Measurements from ENCODE around the gene BPGM.
"Not testable (repeated sequence)": the region's sequence is repeated elsewhere in the genome, so short reads cannot be mapped to it uniquely, and the experiment has no call there.

BPGM gene

DNA sequence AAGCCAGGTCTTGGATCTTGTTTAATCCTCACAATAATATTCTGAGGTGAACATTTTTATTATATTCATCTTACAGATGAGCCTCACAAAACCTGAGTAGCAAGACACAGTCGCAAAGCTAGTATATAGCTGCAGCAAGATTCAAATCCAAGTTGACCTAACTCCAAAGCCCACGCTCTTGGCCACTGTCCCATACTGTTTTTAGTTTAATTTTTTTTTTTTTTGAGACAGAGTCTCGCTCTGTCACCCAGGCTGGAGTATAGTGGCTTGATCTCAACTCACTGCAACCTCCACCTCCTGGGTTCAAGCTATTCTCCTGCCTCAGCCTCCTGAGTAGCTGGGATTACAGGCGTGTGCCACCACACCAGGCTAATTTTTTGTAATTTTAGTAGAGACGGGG is 42.9 kb downstream of the BPGM start:
- H3K36me3 Mint-ChIP-seq (ENCODE audit: low read depth); intact Hi-C loops (cut with micrococcal nuclease); H3K9me3 Mint-ChIP-seq; H3K4me3 Mint-ChIP-seq; H3K27ac Mint-ChIP-seq: not testable (repeated sequence)
- Mint-ChIP-seq H3K4me1 (ENCODE audit: low read depth) (peaks cover 45% of the 10 kb centered on the region), H3K27me3 (peaks cover 15% of the 10 kb centered on the region)

DNA sequence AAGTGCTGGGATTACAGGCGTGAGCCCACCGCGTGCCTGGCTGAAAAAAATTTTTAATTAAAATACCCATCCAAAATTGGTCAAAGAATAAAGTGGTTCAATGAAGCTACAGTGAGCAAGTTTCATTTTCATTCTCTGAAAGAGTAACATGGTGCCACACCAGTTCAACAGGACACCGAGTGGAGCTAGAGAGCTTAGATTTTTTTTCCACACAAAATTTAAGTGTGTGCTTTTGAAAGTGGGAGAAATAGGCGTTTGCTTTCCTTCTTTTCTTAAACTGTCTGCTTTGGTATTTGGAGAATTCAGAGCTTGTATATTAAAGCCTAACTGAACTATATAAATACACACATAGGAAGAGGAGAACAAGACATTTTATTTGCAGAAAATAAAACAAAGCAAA is 43.4 kb downstream of the BPGM start:
- no peaks in the 10 kb centered on the region for H3K9me3 Mint-ChIP-seq

DNA sequence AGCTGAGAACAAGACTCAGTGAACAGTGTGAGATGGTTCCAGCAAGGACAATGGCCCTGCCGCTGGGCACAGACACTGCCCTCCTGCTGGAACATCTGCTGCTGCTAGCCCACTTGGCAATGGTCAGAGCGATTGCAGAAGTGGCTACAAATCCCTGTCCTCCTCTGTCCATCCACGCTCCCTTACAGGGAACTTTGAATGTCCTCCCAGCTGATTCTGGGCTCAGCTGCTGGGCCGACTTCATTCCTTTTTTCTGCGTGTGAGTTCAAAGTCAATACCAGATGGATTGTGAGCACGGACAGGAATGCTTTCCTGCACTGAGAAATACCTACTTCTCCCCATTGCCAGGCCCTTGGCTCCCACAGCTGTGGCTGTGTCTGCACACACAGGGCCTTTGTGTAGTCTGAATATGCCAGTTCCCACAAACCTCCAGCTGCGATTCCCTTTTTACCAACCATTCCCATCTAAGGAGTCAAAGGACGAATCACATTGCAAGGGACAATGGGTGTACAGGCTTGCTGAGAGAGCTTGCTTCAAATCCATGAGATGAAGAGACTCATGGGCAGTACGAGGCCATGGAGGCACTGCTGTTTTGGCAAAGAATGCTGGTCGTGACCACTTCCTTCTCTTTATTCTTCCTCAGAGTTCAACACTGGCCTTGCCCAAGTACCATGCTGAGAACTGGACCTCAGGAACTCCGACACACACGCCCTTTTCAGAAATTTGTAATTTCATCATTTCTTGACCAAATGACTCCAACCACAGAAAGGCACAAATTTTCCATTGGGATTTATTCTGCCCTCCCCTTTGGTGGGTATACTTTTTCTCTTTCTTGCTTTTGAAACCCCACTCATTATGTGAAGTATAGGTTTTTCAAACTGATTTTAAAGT is 44.2 kb downstream of the BPGM start:
- H3K4me1 Mint-ChIP-seq (ENCODE audit: low read depth) = peaks cover 45% of the 10 kb centered on the region
- H3K27ac Mint-ChIP-seq = peak overlapping the region; percentile 35
- intact Hi-C loops (cut with micrococcal nuclease) = loop anchor here (2.0 to 5.0 kb wide), 2 partner anchors 66 to 254 kb away; no protein-coding TSS in a partner anchor
- H3K27me3 Mint-ChIP-seq = peaks cover 15% of the 10 kb centered on the region
- no peaks in the 10 kb centered on the region for H3K9me3 Mint-ChIP-seq
- no peak overlapping the region for H3K4me3 Mint-ChIP-seq
- no peaks in the 10 kb centered on the region for H3K36me3 Mint-ChIP-seq (ENCODE audit: low read depth)

More for the DNA sequence above, 43.4 kb downstream of the BPGM start:
- peaks cover 45% of the 10 kb centered on the region for H3K4me1 Mint-ChIP-seq (ENCODE audit: low read depth)
- no peaks in the 10 kb centered on the region for H3K36me3 Mint-ChIP-seq (ENCODE audit: low read depth)
- H3K27me3 Mint-ChIP-seq = peaks cover 15% of the 10 kb centered on the region
- H3K27ac Mint-ChIP-seq = no peak overlapping the region
- intact Hi-C loops (cut with micrococcal nuclease) = loop anchor here (2.0 to 5.0 kb wide), 2 partner anchors 67 to 255 kb away; no protein-coding TSS in a partner anchor
- no peak overlapping the region for H3K4me3 Mint-ChIP-seq

DNA sequence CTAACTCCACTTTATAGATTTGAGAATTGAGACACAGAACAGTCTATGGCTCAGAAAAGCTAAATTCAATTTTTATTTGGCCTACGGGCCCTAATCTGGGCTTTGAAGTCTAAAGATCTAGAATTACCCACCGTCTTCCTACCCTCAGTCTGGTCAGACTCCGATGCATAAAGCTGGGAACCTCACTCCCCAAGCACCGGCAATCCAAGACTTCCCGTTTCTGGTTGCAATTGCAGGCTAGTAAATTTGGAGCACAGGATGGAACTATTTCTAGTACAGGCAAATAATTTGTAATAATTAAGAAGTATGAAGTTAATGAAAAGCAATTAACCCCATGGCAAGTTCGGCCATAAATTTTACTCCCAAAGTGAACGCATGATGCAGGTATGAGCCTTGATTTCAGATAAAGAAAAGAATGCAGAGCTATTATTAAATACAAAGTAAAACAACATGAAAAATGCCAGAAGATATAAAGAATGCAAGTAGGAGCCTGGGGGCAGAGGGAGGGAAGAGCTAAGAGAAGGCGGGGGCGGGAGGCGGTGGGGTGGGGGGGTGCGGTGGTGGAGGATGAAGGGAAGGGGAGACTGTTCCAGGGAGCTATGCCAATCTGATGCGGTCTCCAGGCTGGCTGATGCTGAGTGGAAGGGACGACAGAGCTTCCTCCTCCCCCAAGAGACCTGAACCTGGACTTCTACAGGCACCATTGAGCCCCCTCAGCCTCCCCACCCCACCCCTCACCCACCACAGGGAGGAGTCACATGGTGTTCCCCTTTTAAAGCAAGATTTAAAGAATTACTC is 45.1 kb downstream of the BPGM start:
- Mint-ChIP-seq H3K27ac (peak overlapping the region; percentile 35), H3K4me1 (ENCODE audit: low read depth) (peaks cover 45% of the 10 kb centered on the region), H3K9me3 (no peaks in the 10 kb centered on the region), H3K4me3 (no peak overlapping the region), H3K36me3 (ENCODE audit: low read depth) (no peaks in the 10 kb centered on the region), H3K27me3 (peaks cover 15% of the 10 kb centered on the region)
- intact Hi-C loops (cut with micrococcal nuclease) = loop anchor here (2.0 to 5.0 kb wide), 2 partner anchors 66 to 253 kb away; no protein-coding TSS in a partner anchor

DNA sequence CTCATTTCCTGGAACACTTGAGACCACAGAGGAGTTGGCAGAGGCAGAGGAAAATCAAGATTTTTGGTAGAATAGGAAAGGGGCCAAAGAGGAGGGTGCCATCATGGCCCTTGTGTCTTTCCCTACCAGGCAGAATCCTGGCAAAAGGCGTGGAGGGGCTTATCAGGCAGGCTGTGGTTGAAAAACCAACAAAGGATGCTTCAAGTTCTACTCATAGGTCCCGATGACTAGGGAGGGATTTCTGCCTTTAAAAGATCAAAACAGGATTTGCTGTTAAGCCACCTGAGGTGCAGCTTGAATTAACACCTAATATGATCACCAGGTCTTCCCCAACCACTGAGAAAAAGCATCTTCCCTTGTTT is 45.7 kb downstream of the BPGM start:
- intact Hi-C loops (cut with micrococcal nuclease) = loop anchor here (5.0 kb wide), 1 partner anchor 65 kb away; no protein-coding TSS in a partner anchor
- H3K36me3 Mint-ChIP-seq (ENCODE audit: low read depth) = no peaks in the 10 kb centered on the region
- peak overlapping the region; percentile 9 for H3K27ac Mint-ChIP-seq

DNA sequence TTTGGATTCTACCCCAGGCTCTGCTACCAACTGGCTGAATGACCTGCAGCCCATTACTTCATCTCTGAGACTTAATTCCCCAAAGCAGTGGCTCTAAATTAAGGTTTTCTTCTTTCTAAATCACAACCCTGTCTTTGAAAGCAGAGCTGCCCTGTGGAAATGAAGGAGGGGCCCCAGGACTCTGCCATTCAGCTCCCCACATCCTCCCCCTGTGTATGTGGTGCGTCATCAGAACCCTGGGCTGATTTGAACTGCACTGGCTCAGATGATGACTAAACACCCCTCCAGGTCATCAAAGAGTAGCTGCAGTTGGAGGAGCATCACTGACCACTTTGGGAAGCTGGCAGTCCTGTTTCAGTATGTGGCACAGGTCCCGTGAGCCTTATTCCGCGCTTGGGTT is 46.6 kb downstream of the BPGM start:
- no peaks in the 10 kb centered on the region for H3K9me3 Mint-ChIP-seq
- H3K27ac Mint-ChIP-seq = no peak overlapping the region
- H3K27me3 Mint-ChIP-seq = peaks cover 8% of the 10 kb centered on the region
- intact Hi-C loops (cut with micrococcal nuclease) = loop anchor here (5.0 kb wide), 1 partner anchor 64 kb away; no protein-coding TSS in a partner anchor
- H3K4me1 Mint-ChIP-seq (ENCODE audit: low read depth) = peaks cover 45% of the 10 kb centered on the region
- no peaks in the 10 kb centered on the region for H3K36me3 Mint-ChIP-seq (ENCODE audit: low read depth)
- no peak overlapping the region for H3K4me3 Mint-ChIP-seq

More for the DNA sequence above, 45.7 kb downstream of the BPGM start:
- H3K4me1 Mint-ChIP-seq (ENCODE audit: low read depth) = peaks cover 45% of the 10 kb centered on the region
- peaks cover 15% of the 10 kb centered on the region for H3K27me3 Mint-ChIP-seq
- H3K4me3 Mint-ChIP-seq = no peak overlapping the region
- H3K9me3 Mint-ChIP-seq = no peaks in the 10 kb centered on the region

DNA sequence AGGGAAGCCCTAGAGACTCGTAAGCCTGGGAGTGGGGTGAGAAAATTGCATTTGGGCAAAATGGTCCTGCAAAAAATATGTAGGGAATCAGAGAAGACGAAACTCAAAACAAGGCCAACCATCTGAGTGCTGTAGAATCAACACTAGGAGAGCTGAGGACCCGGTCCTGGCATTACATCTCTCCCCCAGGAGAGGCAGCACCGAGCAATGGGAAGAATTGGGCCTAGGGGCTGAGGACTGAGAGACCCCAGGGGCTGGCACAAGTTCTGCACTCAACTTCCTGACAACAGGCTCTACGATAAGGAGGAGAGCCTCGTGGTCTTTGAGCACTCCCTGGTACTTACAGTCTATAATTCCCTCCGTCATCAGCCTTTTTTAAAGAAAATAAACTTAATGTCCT is 47.6 kb downstream of the BPGM start:
- intact Hi-C loops (cut with micrococcal nuclease) = loop anchor here (5.0 kb wide), 1 partner anchor 63 kb away; no protein-coding TSS in a partner anchor
- peaks cover 8% of the 10 kb centered on the region for H3K27me3 Mint-ChIP-seq
- H3K27ac Mint-ChIP-seq = no peak overlapping the region
- H3K9me3 Mint-ChIP-seq = no peaks in the 10 kb centered on the region
- no peak overlapping the region for H3K4me3 Mint-ChIP-seq
- peaks cover 50% of the 10 kb centered on the region for H3K4me1 Mint-ChIP-seq (ENCODE audit: low read depth)
- no peaks in the 10 kb centered on the region for H3K36me3 Mint-ChIP-seq (ENCODE audit: low read depth)

DNA sequence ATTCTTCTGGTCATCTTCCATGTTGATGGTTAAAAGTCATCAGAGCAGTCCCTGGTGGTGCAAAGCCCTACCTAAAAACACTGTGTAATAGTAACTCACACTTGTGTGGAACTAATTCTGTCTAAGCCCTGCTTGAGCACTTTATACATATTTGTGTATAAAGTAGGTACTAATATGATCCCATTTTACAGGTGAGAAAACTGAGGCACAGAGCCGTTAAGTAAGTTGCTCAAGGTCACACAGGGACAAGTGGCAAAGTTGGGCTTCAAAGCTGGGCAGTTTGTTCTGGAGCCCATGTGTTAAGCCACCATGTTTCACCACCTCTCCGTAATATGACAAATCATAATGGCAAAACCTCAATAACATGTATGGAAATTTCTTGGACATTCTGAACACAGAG is 48.1 kb downstream of the BPGM start:
- Mint-ChIP-seq H3K27ac (no peak overlapping the region), H3K36me3 (ENCODE audit: low read depth) (no peaks in the 10 kb centered on the region), H3K27me3 (peaks cover 8% of the 10 kb centered on the region), H3K4me1 (ENCODE audit: low read depth) (peaks cover 49% of the 10 kb centered on the region), H3K9me3 (no peaks in the 10 kb centered on the region), H3K4me3 (no peak overlapping the region)
- intact Hi-C loops (cut with micrococcal nuclease) = loop anchor here (5.0 kb wide), 1 partner anchor 63 kb away; no protein-coding TSS in a partner anchor

DNA sequence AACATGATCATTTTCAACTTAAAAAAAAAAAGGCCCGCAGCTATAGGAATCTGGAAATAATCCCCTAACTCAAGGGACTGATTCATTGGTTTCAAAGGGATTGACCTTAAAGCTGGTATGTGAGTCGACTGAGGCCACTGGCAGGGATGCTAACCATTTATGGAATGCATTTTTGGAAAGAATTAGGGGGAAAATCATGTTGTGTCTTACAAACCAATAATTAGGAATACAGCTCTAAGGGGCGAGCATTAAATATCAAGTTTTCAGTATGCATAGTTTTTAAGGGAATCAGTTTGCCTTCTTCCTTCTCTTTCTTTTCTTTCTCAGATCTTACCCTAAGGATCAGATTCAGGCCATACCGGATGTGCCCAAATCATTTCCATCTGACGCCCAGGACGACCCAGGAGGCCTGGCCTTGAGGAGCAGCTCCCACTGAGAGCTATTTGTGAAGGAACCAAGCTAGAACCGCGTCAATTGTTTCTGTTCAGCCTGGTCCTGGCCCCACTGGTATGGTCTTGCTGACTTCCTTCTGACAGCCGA is 48.7 kb downstream of the BPGM start:
- Mint-ChIP-seq H3K36me3 (ENCODE audit: low read depth) (no peaks in the 10 kb centered on the region), H3K4me3 (no peak overlapping the region), H3K9me3 (no peaks in the 10 kb centered on the region), H3K27me3 (peaks cover 8% of the 10 kb centered on the region), H3K27ac (no peak overlapping the region), H3K4me1 (ENCODE audit: low read depth) (peaks cover 43% of the 10 kb centered on the region)
- intact Hi-C loops (cut with micrococcal nuclease) = no loop called here

DNA sequence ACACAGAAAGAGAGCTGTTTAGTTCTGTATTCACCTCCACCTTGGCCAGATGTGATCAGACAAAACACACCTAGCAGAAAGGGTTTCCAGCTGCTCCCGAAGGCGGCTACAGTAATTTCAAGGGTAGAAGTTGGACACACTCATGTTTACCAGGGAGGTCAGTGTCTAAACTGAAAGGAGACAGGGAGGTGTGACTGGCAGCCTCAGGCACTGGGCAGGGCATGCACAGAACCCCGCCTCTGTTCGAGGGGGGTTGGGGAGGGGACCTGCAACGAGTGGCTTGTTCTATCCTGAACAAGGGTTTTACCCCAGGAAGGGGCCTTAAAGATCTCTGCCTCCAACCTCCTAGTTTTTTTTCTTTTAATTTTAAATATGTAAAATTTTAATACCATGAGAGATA is 49.6 kb downstream of the BPGM start:
- Mint-ChIP-seq H3K36me3 (ENCODE audit: low read depth) (no peaks in the 10 kb centered on the region), H3K4me1 (ENCODE audit: low read depth) (peaks cover 34% of the 10 kb centered on the region), H3K27ac (no peak overlapping the region), H3K27me3 (peaks cover 8% of the 10 kb centered on the region), H3K4me3 (no peak overlapping the region), H3K9me3 (no peaks in the 10 kb centered on the region)
- intact Hi-C loops (cut with micrococcal nuclease) = no loop called here

DNA sequence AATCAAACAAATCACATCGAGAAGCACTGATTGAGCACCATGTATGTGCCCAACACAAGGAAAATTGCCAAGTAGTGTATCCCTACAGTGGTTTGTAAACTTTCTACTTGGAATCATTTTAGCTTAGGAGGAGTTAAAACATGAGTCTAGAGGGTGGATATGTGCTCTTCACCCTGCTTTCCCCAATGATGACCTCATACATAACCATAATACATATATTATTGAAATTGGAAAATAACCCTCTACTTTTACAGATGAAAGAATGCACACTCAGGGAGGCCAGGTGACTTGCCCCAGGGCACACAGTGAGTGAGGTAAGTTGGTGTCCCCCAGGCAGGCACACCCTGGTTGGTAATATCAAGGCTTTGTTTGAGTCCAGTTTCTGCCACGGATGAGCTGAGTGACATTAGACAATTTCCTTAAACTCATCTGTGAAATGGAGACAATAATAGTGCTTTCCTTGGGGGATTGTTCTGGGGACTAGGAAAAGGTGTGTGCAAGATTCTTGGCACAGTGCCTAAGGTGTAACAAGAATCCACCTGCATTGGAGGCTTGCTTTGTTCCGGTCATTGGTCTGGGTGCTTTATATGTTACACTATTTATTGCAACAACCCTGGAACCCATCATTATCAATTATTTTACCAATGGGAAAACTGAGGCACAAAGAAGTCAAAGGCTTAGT is 50.7 kb downstream of the BPGM start:
- intact Hi-C loops (cut with micrococcal nuclease) = no loop called here
- no peak overlapping the region for H3K4me3 Mint-ChIP-seq
- H3K9me3 Mint-ChIP-seq = no peaks in the 10 kb centered on the region
- peaks cover 6% of the 10 kb centered on the region for H3K27me3 Mint-ChIP-seq
- H3K27ac Mint-ChIP-seq = no peak overlapping the region
- peaks cover 24% of the 10 kb centered on the region for H3K4me1 Mint-ChIP-seq (ENCODE audit: low read depth)
- no peaks in the 10 kb centered on the region for H3K36me3 Mint-ChIP-seq (ENCODE audit: low read depth)

DNA sequence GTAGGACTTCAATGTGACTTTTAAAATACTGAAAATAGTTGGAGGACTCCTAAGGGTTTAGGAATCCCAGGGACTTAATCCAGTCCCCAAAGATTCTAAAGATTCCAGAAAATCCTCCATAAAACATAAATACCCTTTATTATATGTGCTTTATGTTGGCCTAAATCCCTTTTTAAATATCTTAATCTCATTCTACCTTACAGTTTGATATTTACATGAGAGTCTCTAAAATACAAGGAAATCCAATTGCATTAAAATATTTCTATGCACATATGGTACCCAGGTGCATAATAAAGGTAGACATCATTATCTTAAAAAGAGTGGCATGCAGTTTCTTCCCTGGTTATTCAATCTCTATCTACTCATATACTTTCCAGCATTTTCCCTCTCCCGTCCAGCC is 51.8 kb downstream of the BPGM start:
- Mint-ChIP-seq H3K27me3 (peaks cover 8% of the 10 kb centered on the region), H3K27ac (no peak overlapping the region), H3K4me1 (ENCODE audit: low read depth) (peaks cover 12% of the 10 kb centered on the region), H3K36me3 (ENCODE audit: low read depth) (no peaks in the 10 kb centered on the region), H3K4me3 (no peak overlapping the region), H3K9me3 (no peaks in the 10 kb centered on the region)
- intact Hi-C loops (cut with micrococcal nuclease) = no loop called here

DNA sequence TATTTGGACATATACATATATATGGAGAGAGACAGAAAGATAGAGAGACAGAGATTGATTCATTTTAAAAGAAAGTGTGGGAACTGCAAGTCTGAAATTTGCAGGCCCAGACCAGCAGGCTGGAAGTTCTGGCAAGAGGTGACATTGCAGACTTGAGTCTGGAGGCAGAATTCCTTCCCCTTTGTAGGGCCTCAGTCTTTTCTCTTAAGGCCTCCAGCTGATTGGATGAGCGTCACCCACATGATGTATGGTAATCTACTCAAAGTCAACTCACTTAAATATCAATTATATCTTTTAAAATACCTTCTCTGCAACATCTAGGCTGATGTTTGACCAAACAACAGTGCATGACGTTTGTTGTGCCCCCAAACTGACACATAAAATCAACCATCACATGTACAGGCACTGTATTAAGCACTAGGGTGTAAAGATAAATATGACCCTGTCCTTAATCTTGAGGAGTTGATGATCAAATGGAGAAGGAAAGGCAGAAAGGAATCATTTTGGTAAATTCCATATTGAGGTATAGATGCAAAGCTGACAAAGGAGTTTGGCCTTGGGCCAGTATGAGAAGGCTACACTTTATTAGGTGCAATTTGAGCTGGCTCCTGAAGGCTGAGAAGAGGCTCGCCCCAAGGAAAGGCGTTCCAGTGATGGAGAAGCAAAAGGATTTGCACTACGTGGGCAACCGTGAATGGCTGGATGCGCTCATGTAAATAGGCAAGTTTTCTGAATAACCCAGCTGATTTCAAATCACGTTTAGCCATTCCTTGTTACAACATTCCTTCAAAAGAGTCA is 52.6 kb downstream of the BPGM start:
- H3K27me3 Mint-ChIP-seq = peaks cover 10% of the 10 kb centered on the region
- intact Hi-C loops (cut with micrococcal nuclease) = no loop called here
- H3K9me3 Mint-ChIP-seq = no peaks in the 10 kb centered on the region
- H3K4me3 Mint-ChIP-seq = no peak overlapping the region
- no peaks in the 10 kb centered on the region for H3K36me3 Mint-ChIP-seq (ENCODE audit: low read depth)
- no peak overlapping the region for H3K27ac Mint-ChIP-seq
- H3K4me1 Mint-ChIP-seq (ENCODE audit: low read depth) = peaks cover 6% of the 10 kb centered on the region
